SJCRH30 (cell line): ENCODE measurements around the gene EYA3. TPM values are rescaled to one million over a fixed set of nuclear protein-coding genes. Genes with fewer than 3 reads are reported as not detected.

Source experiments
- DNase-seq, 2 experiments: peaks; one replicate each; pipeline ENCODE4 v3.0.0-alpha.2; 2015 to 2020
- H3K27ac ChIP-seq: fragments of 250-450 bp; sonication (Bioruptor Pico); 2 replicates; pipeline ENCODE4 v1.5.1; 2020; ENCODE audit warnings: mild to moderate bottlenecking, moderate library complexity
- H3K27me3 ChIP-seq: fragments of 250-450 bp; sonication (Bioruptor Pico); 2 replicates; pipeline ENCODE4 v1.5.1; 2020; ENCODE audit warnings: mild to moderate bottlenecking, moderate library complexity
- H3K36me3 ChIP-seq: fragments of 250-450 bp; sonication (Bioruptor Pico); 2 replicates; pipeline ENCODE4 v1.5.1; 2020; ENCODE audit warnings: mild to moderate bottlenecking, moderate library complexity
- H3K4me1 ChIP-seq: fragments of 250-450 bp; sonication (Bioruptor Pico); 2 replicates; pipeline ENCODE4 v1.5.1; 2020; ENCODE audit warnings: mild to moderate bottlenecking, moderate library complexity
- H3K4me3 ChIP-seq: fragments of 250-450 bp; sonication (Bioruptor Pico); 2 replicates; pipeline ENCODE4 v1.5.1; 2020; ENCODE audit warnings: mild to moderate bottlenecking, moderate library complexity
- H3K9me3 ChIP-seq: fragments of 250-450 bp; sonication (Bioruptor Pico); replicated peaks from 2 replicates; pipeline ENCODE4 v1.5.1; 2020; ENCODE audit warnings: mild to moderate bottlenecking, moderate library complexity
- total RNA-seq: library from RNA; depleted of rRNA; stranded (reverse); fragments of >200 nt; shearing (Covaris generic); gene quantifications from 2 replicates; pipeline ENCODE4 v1.2.3, GENCODE V29; 2014; rRNA removed

EYA3 gene, protein sequence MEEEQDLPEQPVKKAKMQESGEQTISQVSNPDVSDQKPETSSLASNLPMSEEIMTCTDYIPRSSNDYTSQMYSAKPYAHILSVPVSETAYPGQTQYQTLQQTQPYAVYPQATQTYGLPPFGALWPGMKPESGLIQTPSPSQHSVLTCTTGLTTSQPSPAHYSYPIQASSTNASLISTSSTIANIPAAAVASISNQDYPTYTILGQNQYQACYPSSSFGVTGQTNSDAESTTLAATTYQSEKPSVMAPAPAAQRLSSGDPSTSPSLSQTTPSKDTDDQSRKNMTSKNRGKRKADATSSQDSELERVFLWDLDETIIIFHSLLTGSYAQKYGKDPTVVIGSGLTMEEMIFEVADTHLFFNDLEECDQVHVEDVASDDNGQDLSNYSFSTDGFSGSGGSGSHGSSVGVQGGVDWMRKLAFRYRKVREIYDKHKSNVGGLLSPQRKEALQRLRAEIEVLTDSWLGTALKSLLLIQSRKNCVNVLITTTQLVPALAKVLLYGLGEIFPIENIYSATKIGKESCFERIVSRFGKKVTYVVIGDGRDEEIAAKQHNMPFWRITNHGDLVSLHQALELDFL
- total RNA-seq: 37.6 and 40.0 TPM in 2 replicates

DNA sequence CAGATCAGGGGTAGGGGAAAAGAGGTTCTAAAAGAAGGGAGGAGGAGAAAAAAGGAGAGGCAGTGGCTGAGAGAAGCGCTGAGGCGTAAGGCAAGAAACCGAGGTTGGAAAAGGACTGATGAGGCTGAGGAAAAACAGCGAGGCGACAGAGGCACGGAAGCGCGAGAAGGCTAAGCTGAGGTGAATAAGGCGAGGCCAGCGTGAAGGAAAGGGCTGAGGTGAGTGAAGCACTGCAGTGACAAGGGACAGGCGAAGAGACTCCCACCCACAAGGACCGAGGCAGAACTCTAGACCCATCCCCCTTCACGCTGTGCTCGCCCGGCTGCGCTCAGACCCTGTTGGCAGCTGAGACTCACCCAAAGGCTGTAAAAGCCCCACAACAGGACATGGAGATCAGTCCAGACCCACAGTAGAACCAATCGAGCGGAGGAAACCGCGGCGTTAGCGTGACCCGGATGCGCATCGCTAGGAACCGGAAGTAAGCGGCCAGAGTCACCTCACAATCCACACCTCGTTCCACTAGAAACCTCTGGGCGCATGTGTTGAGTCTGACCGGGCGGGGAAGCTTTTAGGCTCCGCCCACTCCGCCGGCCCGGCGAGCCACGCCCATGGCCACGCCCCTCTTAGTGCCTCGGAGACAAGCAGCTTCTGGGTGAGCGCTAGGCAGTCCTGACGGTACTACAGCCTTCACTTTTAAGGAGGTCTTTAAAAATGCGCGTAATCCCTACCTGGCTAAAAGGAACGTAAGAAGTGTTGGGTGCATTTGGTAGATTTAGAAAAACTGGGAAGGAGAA lies at the start of gene EYA3:
EYA3 (minus strand) TSS at position 443 of the 794 bp plus-strand sequence. CDS start 30,584 bp downstream, outside the sequence.
- Histone ChIP-seq H3K36me3 (0 out of 2 replicates have a peak, but pooled peaks cover 2% of the 10 kb centered on the region), H3K27me3 (no peaks in the 10 kb centered on the region), H3K9me3 (no peaks in the 10 kb centered on the region), H3K4me1 (peaks cover 5% of the 10 kb centered on the region; the same call in 1 of the 2 replicates), H3K4me3 (peak within 1 kb of the TSS; percentile 75), H3K27ac (peak within 1 kb of the TSS; percentile 66)
- DNase-seq: peak; percentile 98 to 99

DNA sequence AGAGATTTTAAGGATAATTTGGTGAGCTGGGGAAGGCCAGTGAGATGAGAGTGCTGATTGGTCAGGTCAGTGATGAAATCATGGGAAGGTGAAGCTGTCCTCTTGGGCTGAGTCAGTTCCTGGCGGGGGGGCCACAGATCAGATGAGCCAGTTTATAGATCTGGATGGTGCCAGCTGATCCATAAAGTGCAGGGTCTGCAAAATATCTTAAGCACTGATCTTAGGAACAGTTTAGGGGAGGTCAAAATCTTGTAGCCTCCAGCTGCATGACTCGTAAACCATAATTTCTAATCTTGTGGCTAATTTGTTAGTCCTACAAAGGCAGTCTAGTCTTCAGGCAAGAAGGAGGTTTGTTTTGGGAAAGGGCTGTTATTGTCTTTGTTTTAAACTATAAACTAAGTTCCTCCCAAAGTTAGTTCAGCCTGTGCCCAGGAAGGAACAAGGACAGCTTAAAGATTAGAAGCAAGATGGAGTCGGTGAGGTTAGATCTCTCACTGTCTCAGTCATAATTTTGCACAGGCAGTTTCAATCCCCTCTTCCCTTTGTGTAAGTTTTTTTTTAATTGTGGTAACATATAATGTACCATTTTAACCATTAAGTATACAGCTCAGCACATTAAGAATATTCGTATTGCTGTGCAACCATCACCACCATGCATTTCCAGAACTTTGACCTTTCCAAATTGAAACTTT lies 48.7 kb upstream of the EYA3 start:
- no peaks in the 10 kb centered on the region; the same call in 1 of the 2 replicates for H3K9me3 ChIP-seq
- no peaks in the 10 kb centered on the region; the same call in 1 of the 2 replicates for H3K27me3 ChIP-seq
- H3K36me3 ChIP-seq: no peaks in the 10 kb centered on the region
- no peak for DNase-seq
- no peak overlapping the region for H3K4me3 ChIP-seq
- no peak overlapping the region for H3K27ac ChIP-seq
- H3K4me1 ChIP-seq: no peaks in the 10 kb centered on the region

DNA sequence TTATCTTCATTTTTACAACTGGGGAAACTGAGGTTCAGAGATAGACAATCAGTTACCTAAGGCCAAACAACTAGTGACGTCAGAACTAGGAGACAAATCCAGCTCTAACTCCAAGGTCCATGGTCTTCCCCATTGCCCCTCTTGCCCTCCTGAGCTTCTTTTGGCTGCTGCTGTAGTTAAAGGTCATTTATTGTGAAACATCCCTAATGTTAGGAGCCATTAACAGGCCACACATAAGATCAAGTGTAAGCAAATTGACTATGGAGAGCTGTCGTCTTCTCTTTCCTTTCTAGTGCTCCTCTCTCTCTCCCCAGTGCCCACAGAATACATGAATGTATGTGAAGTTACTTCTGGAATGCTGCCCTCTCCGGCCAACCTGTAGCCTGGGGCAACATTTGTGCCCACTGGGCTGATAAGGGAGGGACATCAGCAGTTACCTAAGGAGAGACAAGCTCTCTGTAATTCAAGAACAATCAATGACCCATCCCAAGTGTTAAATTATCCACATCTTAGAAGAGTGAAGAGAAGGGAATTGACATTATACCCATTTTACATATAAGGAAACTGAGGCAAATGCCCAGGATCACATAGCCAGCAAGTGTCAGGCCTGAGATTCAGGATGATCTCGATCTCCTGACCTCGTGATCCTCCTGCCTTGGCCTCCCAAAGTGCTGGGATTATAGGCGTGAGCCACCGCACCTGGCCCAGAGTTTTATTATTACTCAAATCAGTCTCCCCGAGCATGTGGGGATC lies 47.9 kb upstream of the EYA3 start:
- Histone ChIP-seq H3K4me1 (no peaks in the 10 kb centered on the region), H3K27ac (no peak overlapping the region), H3K4me3 (no peak overlapping the region), H3K36me3 (no peaks in the 10 kb centered on the region), H3K27me3 (no peaks in the 10 kb centered on the region; the same call in 1 of the 2 replicates), H3K9me3 (no peaks in the 10 kb centered on the region; the same call in 1 of the 2 replicates)
- no peak for DNase-seq

DNA sequence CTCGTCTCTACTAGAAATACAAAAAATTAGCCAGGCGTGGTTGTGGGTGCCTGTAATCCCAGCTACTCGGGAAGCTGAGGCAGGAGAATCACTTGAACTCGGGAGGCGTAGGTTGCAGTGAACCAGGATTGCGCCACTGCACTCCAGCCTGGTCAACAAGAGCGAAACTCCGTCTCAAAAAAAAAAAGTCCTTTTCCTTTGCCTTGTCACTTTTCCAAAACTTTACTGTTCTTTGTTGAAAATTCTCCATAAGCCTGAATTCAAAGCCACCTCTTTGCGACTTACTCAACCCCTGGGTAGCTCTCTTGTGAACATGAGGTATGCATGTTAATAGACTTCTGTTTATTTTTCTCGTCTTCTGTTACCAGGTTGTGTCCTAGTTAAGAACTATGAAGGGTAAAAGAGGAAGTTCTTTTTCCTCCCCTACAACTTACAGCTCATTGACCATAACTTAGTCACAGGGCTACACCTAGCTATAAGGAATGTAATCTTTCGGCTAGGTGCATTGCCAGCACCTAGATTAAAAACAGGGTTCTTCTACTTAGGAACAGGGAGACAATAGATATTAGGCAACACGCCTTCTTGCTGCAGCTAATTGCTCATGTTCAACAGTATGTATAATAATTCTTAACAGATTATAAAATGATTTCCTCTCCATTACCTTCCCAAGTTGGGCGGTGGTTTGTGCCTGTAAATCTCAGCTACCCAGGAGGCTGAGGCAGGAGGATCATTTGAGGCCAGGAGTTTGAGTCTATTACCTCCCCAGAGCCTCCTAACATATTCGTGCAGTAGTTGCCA lies 47.2 kb upstream of the EYA3 start:
- no peaks in the 10 kb centered on the region; the same call in 1 of the 2 replicates for H3K27me3 ChIP-seq
- H3K4me1 ChIP-seq: no peaks in the 10 kb centered on the region
- H3K36me3 ChIP-seq: no peaks in the 10 kb centered on the region
- DNase-seq: no peak
- H3K9me3 ChIP-seq: no peaks in the 10 kb centered on the region; the same call in 1 of the 2 replicates
- no peak overlapping the region for H3K27ac ChIP-seq
- H3K4me3 ChIP-seq: no peak overlapping the region

DNA sequence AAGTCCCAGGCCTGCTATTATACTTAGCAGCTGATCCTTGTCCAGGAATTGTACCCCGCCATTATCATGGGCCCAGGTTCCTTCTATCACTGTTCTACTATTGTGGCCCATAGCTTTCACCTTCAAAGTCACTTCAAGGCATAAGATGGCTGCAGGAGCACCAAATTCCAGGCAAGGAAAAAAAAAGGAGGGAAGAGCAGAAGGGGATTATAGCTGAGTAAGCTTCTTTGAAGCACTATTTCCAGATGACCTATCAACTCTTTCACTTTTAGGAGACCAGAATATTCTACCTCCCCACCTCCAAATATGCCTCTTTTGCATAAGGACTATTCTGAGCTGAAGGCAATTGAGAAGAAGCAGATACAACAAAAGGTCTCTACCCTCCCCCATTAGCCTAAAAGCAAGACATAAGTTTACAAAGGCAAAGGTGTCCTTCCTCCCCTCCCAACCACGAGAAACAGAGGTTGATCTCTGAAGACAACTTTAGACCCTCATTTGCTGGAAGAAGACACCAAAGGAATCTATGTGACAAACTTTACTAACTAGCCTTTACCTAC lies 46.3 kb upstream of the EYA3 start:
- H3K4me1 ChIP-seq: no peaks in the 10 kb centered on the region
- no peaks in the 10 kb centered on the region; the same call in 1 of the 2 replicates for H3K9me3 ChIP-seq
- H3K27me3 ChIP-seq: no peaks in the 10 kb centered on the region; the same call in 1 of the 2 replicates
- H3K4me3 ChIP-seq: no peak overlapping the region
- DNase-seq: no peak
- no peaks in the 10 kb centered on the region for H3K36me3 ChIP-seq
- H3K27ac ChIP-seq: no peak overlapping the region

DNA sequence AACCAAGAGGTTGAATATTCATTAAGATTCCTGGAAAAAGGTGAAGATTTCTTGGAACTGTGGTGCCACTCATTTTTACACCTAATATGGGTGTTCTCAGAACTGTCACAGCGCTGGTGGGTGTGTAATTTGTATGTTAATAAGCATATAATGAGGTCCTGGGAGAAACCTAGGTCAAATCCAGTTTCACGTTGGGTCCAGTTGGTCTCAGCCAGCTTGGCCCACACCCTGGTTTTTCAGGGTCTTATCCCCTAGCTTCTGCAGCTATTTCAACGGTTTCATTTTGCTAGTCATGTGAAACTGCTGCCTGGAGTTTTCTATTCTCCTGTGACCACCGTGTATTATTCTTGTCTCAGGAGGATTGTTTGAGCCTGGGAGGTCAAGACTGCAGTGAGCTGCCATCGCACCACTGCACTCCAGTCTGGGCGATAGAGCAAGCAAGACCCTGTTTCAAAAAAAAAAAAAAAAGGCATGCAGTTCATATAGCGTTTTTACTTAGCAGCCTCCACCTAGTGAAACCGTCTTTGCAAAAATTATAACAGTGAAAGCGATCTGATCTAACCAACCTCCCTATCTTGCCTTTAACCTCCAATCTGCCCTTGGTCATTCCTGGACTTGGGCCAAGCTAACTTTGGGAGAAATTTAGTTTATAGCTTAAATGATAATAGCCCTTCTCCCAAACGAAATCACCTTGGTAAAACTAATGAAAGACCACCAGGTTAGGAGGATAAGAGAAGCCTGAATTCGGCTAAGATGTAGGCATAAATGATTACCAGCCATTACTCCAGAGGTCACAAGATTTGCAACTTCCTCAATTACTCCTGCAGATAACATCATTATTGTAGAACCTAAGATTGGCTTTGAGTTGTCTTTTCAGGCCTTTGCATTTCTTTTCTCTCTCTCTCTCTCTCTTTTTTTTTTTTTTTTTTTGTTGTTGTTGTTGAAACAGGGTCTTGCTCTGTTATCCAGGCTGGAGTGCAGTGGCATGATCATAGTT lies 44.1 kb upstream of the EYA3 start:
- DNase-seq: no peak
- Histone ChIP-seq H3K9me3 (no peaks in the 10 kb centered on the region; the same call in 1 of the 2 replicates), H3K4me1 (no peaks in the 10 kb centered on the region), H3K27ac (no peak overlapping the region), H3K27me3 (no peaks in the 10 kb centered on the region; the same call in 1 of the 2 replicates), H3K4me3 (no peak overlapping the region), H3K36me3 (no peaks in the 10 kb centered on the region)

DNA sequence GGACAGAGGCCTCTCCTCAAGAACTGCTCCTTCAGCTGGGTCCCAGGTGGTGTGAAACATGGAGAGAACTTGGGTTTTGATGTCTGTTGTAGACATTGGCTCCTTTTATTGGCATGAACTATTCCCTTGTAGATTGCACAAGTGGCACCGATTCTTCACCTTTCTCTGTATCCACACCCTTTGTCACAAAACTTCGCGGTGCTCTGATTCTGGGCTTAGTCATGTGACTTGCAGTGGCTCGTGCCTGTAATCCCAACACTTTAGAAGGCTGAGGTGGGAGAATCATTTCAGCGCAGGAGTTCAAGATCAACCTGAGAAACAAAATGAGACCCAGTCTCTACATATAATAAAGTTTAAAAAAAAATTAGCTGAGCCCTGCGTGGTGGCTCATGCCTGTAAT lies 42.5 kb upstream of the EYA3 start:
- DNase-seq: no peak
- Histone ChIP-seq H3K4me1 (no peaks in the 10 kb centered on the region), H3K9me3 (no peaks in the 10 kb centered on the region; the same call in 1 of the 2 replicates), H3K36me3 (no peaks in the 10 kb centered on the region), H3K4me3 (no peak overlapping the region), H3K27me3 (no peaks in the 10 kb centered on the region; the same call in 1 of the 2 replicates), H3K27ac (no peak overlapping the region)

DNA sequence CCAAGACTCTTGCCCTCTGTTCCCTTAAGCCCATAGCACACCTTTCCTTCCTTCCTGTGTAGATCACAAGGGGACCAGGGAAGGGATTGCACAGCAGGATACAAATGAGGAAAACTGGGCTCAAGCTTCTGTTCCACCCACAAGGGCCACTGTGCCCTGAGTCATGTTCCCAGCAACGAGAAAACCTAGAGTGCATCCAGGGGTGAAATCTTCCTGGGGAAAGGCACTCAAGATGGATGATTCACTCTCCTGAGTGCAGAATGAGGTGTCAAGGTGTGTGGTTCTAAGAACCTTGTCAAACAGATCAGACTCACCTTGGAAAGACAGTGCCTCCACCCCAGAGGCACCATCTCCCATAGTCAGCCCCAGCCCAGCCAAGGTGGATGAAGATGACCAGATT lies 40.7 kb upstream of the EYA3 start:
- H3K27ac ChIP-seq: no peak overlapping the region
- no peaks in the 10 kb centered on the region; the same call in 1 of the 2 replicates for H3K27me3 ChIP-seq
- H3K9me3 ChIP-seq: no peaks in the 10 kb centered on the region
- DNase-seq: no peak
- H3K4me1 ChIP-seq: no peaks in the 10 kb centered on the region
- H3K4me3 ChIP-seq: no peak overlapping the region
- H3K36me3 ChIP-seq: no peaks in the 10 kb centered on the region

DNA sequence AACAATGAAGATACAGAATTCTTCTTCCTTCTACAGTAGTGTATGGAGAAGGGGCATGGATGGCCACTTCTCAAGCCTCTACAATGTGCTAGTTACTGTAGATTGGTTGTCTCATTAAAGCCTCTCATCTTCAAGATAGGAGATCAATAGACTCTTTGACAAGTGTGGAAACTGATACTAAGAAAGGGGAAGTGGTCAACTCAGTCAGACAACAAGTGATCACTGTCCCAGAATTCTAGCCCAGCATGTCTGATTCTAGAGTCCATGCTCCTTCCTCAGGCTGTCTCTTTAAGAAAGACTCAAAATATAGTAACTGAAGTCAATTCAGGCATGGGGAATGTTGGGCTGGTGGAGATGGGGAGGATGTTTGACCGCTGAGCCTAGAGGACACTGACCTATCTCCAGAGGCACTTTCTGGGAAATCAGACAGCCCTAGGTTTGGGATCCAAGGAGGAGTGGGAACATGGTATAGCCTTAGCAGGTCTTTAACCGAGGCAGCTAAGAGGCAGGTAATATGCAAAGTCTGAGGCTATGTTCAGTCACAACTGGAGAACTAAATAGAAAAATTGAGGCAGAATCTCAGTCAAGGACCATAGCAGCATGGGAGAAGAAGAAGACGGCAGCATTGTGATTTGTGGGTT lies 39.3 kb upstream of the EYA3 start:
- Histone ChIP-seq H3K27ac (no peak overlapping the region), H3K27me3 (no peaks in the 10 kb centered on the region; the same call in 1 of the 2 replicates), H3K9me3 (no peaks in the 10 kb centered on the region), H3K36me3 (no peaks in the 10 kb centered on the region), H3K4me1 (no peaks in the 10 kb centered on the region), H3K4me3 (no peak overlapping the region)
- no peak for DNase-seq

DNA sequence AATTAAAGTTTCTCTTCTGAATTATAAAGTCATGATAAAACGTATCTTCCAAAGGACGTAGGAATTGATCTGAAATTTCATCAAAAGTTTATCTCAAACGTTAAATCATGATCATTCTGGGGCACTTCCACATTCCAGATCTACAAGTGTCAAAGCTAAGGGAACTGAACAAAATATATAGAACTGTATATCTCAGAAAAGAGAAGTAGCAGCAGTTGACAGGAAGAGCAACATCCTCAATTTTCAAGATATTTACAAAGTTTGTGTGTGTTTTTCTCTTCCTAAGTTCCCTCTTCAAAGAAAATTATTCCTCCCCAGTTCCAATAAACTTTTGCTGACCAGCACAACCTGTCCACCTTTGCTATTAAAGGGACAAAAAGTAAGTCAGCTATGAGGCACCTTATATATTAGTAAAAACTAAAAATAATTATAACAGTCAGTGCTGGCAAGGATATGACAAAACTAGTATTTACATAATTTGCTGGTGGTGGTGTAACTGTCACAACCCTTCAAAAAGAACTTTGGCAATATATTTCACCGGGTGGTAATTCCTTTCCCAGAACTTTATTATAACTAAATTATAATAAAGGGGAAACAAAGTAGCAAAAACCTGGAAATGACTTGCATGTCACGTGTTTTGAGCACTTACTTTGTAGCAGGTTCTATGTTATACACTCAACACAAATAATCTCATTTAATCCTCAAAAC lies 38.5 kb upstream of the EYA3 start:
- H3K27me3 ChIP-seq: no peaks in the 10 kb centered on the region; the same call in 1 of the 2 replicates
- no peaks in the 10 kb centered on the region for H3K4me1 ChIP-seq
- DNase-seq: no peak
- H3K27ac ChIP-seq: no peak overlapping the region
- no peaks in the 10 kb centered on the region for H3K36me3 ChIP-seq
- H3K9me3 ChIP-seq: no peaks in the 10 kb centered on the region
- no peak overlapping the region for H3K4me3 ChIP-seq

DNA sequence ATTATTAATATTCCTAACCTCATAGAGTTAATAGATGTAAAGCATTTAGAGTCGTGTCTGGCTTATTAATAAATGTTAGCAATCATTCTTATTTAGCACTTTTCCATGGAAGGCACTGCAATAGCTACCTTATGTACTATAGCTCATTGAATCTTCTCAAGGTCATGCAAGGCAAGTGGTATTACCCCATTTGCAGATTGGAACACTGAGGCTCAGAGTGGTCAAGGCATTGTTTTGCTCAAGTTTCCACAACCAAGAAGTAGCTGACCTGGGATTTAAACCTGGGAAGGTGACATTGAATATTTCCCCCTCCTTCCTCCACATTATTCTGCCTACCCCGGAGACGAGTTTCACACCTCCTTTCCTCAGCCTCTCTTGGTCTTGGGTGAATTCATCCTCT lies 37.8 kb upstream of the EYA3 start:
- Histone ChIP-seq H3K4me3 (no peak overlapping the region), H3K9me3 (no peaks in the 10 kb centered on the region), H3K27ac (no peak overlapping the region), H3K4me1 (no peaks in the 10 kb centered on the region), H3K27me3 (no peaks in the 10 kb centered on the region; the same call in 1 of the 2 replicates), H3K36me3 (no peaks in the 10 kb centered on the region)
- no peak for DNase-seq
